ENCODE measurements around the gene NCKAP1. TPM values are rescaled to one million over a fixed set of nuclear protein-coding genes. Genes with fewer than 3 reads are reported as not detected.

NCKAP1 gene
- total and polyA plus RNA-seq, 2 of the 4 experiments (the other 2 are of a cell fraction), result 91.1 to 160 TPM

DNA sequence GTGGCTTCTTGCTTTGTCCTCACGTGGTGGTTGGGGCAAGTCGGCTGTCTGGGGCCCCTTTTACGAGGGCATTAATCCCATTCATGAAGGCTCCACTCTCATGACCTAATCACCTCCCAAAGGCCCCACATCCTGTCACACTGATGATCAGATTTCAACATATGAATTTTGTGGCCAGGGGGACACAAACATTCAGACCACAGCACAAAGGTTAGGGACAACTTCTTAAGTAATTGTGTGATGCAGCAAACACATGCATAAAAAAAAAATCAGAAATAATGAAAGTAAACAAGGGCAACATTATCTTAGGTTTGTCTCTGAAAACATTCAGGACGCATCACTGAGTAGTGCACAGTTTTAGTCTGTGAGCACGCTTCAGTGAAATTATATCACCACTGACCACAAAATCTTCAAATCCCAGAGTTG lies 117.6 kb downstream of the NCKAP1 start:
- ChIA-PET POLR2A (ENCODE audit: unreplicated experiment) (no interaction called here), CTCF (no interaction called here)
- no TSS peak for BruUV-seq (replicated peaks)
- no peak overlapping the region for H3K4ac ChIP-seq (ENCODE audit: low read depth, low read length)
- H2BK5ac ChIP-seq (ENCODE audit: low read depth, low read length, poor library complexity, severe bottlenecking), result no peak overlapping the region
- in situ Hi-C loops (cut with MboI; ENCODE audit: low sequenced_read_pairs), result no loop called here
- H3K4me1 ChIP-seq (ENCODE audit: control insufficient read depth, insufficient read depth, low read length), result peaks cover 7% of the 10 kb centered on the region
- no peak overlapping the region for H4K8ac ChIP-seq (ENCODE audit: low read depth in 2 of 2, low read length in 2 of 2)
- peaks cover 0 to 9% of the 10 kb centered on the region in 2 experiments; a peak in 2 of 4 replicates for H3K79me1 ChIP-seq (ENCODE audit: low read depth in 1 of 2, low read length in 2 of 2)
- H3K27ac ChIP-seq (ENCODE audit: insufficient read depth, low read length), result no peak overlapping the region
- H3K18ac ChIP-seq (ENCODE audit: low read depth, low read length), result no peak overlapping the region
- H3K36me3 ChIP-seq (ENCODE audit: control insufficient read depth, insufficient read depth, low read length), result peaks cover 11% of the 10 kb centered on the region
- no peak overlapping the region for H2AK9ac ChIP-seq (replicated peaks; ENCODE audit: low read depth, low read length, poor library complexity)
- H2BK20ac ChIP-seq (ENCODE audit: low read depth, low read length), result no peak overlapping the region
- peaks cover 6% of the 10 kb centered on the region; the same call in 1 of the 2 replicates for H4K20me1 ChIP-seq (ENCODE audit: insufficient read depth, low read length)
- no peak overlapping the region for H3K56ac ChIP-seq (ENCODE audit: extremely low read depth, insufficient read depth, low read length)
- H2BK120ac ChIP-seq (ENCODE audit: low read depth, low read length), result no peak overlapping the region
- H2BK15ac ChIP-seq (ENCODE audit: low read depth, low read length), result no peak overlapping the region
- no peaks in the 10 kb centered on the region for H3K27me3 ChIP-seq (ENCODE audit: control insufficient read depth, insufficient read depth, low read length)
- dilution Hi-C loops (cut with HindIII; ENCODE audit: low sequenced_read_pairs, unreplicated experiment), result no loop called here
- no peak overlapping the region for H2AFZ ChIP-seq (replicated peaks; ENCODE audit: low read length, poor library complexity)
- H3K14ac ChIP-seq (replicated peaks; ENCODE audit: low read depth, low read length), result no peak overlapping the region
- no CpG with 5 or more reads among the region's 5 CpGs for WGBS, 2 experiments (ENCODE audit: extremely low coverage in 2 of 2, insufficient read length in 1 of 2)
- TF ChIP-seq, protein P1, sequence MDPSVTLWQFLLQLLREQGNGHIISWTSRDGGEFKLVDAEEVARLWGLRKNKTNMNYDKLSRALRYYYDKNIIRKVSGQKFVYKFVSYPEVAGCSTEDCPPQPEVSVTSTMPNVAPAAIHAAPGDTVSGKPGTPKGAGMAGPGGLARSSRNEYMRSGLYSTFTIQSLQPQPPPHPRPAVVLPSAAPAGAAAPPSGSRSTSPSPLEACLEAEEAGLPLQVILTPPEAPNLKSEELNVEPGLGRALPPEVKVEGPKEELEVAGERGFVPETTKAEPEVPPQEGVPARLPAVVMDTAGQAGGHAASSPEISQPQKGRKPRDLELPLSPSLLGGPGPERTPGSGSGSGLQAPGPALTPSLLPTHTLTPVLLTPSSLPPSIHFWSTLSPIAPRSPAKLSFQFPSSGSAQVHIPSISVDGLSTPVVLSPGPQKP (IDR thresholded peaks at IDR 0.05; ENCODE audit: borderline replicate concordance, low read depth, low read length), result no peak
- TF ChIP-seq NFE2L2 (IDR thresholded peaks at IDR 0.05; ENCODE audit: low read depth, low read length), result no peak
- TF ChIP-seq MAFK (IDR thresholded peaks at IDR 0.05; ENCODE audit: low read depth, low read length), result no peak
- TF ChIP-seq MXI1 (IDR thresholded peaks at IDR 0.05; ENCODE audit: borderline replicate concordance, low read depth, low read length), result no peak
- TF ChIP-seq SMC3 (IDR thresholded peaks at IDR 0.05; ENCODE audit: low read depth, low read length), result no peak
- no peak for TF ChIP-seq MAZ (IDR thresholded peaks at IDR 0.05; ENCODE audit: borderline replicate concordance, low read depth, low read length)
- no peak for TF ChIP-seq CEBPB (IDR thresholded peaks at IDR 0.05; ENCODE audit: low read depth, low read length)
- TF ChIP-seq, protein P2, sequence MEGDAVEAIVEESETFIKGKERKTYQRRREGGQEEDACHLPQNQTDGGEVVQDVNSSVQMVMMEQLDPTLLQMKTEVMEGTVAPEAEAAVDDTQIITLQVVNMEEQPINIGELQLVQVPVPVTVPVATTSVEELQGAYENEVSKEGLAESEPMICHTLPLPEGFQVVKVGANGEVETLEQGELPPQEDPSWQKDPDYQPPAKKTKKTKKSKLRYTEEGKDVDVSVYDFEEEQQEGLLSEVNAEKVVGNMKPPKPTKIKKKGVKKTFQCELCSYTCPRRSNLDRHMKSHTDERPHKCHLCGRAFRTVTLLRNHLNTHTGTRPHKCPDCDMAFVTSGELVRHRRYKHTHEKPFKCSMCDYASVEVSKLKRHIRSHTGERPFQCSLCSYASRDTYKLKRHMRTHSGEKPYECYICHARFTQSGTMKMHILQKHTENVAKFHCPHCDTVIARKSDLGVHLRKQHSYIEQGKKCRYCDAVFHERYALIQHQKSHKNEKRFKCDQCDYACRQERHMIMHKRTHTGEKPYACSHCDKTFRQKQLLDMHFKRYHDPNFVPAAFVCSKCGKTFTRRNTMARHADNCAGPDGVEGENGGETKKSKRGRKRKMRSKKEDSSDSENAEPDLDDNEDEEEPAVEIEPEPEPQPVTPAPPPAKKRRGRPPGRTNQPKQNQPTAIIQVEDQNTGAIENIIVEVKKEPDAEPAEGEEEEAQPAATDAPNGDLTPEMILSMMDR (conservative IDR thresholded peaks at IDR 0.05; ENCODE audit: low read depth, low read length), result no peak
- intact Hi-C loops (cut with micrococcal nuclease), result loop anchor here (10.0 kb wide), 1 partner anchor 54 kb away; no protein-coding TSS in a partner anchor
- DNase-seq, result no peak
- H4K5ac ChIP-seq (ENCODE audit: low read depth, low read length), result no peak overlapping the region
- no peak overlapping the region for H2AK5ac ChIP-seq (ENCODE audit: low read depth, low read length)
- H3K9me3 ChIP-seq (ENCODE audit: control insufficient read depth, insufficient read depth, low read length), result no peaks in the 10 kb centered on the region
- no peak overlapping the region for H4K91ac ChIP-seq (ENCODE audit: insufficient read depth, low read depth, low read length)
- no peak overlapping the region for H3K4me3 ChIP-seq (ENCODE audit: insufficient read depth, low read depth, low read length)
- no peak overlapping the region for H3K9ac ChIP-seq (ENCODE audit: low read depth, low read length)
- no peak overlapping the region for H3K4me2 ChIP-seq (ENCODE audit: low read depth, low read length)
- ATAC-seq (ENCODE audit: low read depth), result no peak
- H3K23ac ChIP-seq (ENCODE audit: low read depth, low read length), result no peak overlapping the region
- H3K9me1 ChIP-seq (ENCODE audit: insufficient read depth, low read length), result peaks cover 2% of the 10 kb centered on the region
